ENCODE measurements around the gene PI4K2A.

Gene PI4K2A

GRCh38 chr10:97612386-97612785 lies 28.1 kb upstream of the PI4K2A start:
- H3K4me3 ChIP-seq (ENCODE audit: low read length, poor library complexity, severe bottlenecking) = no peak overlapping the region
- no peaks in the 10 kb centered on the region for H3K9me3 ChIP-seq (ENCODE audit: insufficient read depth, low read depth, low read length)
- H3F3A ChIP-seq (ENCODE audit: low read depth) = no peaks in the 10 kb centered on the region
- no peaks in the 10 kb centered on the region for H3K27me3 ChIP-seq (ENCODE audit: insufficient read depth, low read length, poor library complexity, severe bottlenecking)
- no peaks in the 10 kb centered on the region for H3K79me2 ChIP-seq (ENCODE audit: insufficient read depth, low read length)
- H4K20me1 ChIP-seq (ENCODE audit: insufficient read depth, low read length, poor library complexity, severe bottlenecking) = no peaks in the 10 kb centered on the region
- H3K36me3 ChIP-seq (ENCODE audit: insufficient read depth, low read length) = no peaks in the 10 kb centered on the region
- H3K4me1 ChIP-seq (ENCODE audit: insufficient read depth, low read length, poor library complexity, severe bottlenecking) = no peaks in the 10 kb centered on the region
- H3K4me2 ChIP-seq (ENCODE audit: low read depth, low read length, poor library complexity, severe bottlenecking) = no peak overlapping the region
- H3K9ac ChIP-seq (ENCODE audit: low read depth, low read length, poor library complexity, severe bottlenecking) = no peak overlapping the region
- TF ChIP-seq CTCF (conservative IDR thresholded peaks at IDR 0.05; ENCODE audit: low read length) (peak; percentile 62), EZH2phosphoT487 (IDR thresholded peaks at IDR 0.05; ENCODE audit: borderline replicate concordance) (no peak)
- H2AFZ ChIP-seq (ENCODE audit: low read length) = peak overlapping the region; percentile 61; the same call in 1 of the 2 replicates
- no peaks in the 10 kb centered on the region for H3K9me2 ChIP-seq (replicated peaks; ENCODE audit: low read depth, low read length)

GRCh38 chr10:97618285-97618684 lies 22.2 kb upstream of the PI4K2A start:
- Histone ChIP-seq H3K9me2 (replicated peaks; ENCODE audit: low read depth, low read length) (no peaks in the 10 kb centered on the region), H3F3A (ENCODE audit: low read depth) (no peaks in the 10 kb centered on the region), H4K20me1 (ENCODE audit: insufficient read depth, low read length, poor library complexity, severe bottlenecking) (no peaks in the 10 kb centered on the region), H2AFZ (ENCODE audit: low read length) (no peak overlapping the region), H3K27me3 (ENCODE audit: insufficient read depth, low read length, poor library complexity, severe bottlenecking) (no peaks in the 10 kb centered on the region), H3K79me2 (ENCODE audit: insufficient read depth, low read length) (no peaks in the 10 kb centered on the region), H3K4me1 (ENCODE audit: insufficient read depth, low read length, poor library complexity, severe bottlenecking) (no peaks in the 10 kb centered on the region), H3K4me2 (ENCODE audit: low read depth, low read length, poor library complexity, severe bottlenecking) (no peak overlapping the region), H3K9me3 (ENCODE audit: insufficient read depth, low read depth, low read length) (no peaks in the 10 kb centered on the region), H3K9ac (ENCODE audit: low read depth, low read length, poor library complexity, severe bottlenecking) (no peak overlapping the region), H3K36me3 (ENCODE audit: insufficient read depth, low read length) (no peaks in the 10 kb centered on the region), H3K4me3 (ENCODE audit: low read length, poor library complexity, severe bottlenecking) (no peak overlapping the region)
- TF ChIP-seq CTCF (conservative IDR thresholded peaks at IDR 0.05; ENCODE audit: low read length) (no peak), EZH2phosphoT487 (IDR thresholded peaks at IDR 0.05; ENCODE audit: borderline replicate concordance) (no peak)

DNA sequence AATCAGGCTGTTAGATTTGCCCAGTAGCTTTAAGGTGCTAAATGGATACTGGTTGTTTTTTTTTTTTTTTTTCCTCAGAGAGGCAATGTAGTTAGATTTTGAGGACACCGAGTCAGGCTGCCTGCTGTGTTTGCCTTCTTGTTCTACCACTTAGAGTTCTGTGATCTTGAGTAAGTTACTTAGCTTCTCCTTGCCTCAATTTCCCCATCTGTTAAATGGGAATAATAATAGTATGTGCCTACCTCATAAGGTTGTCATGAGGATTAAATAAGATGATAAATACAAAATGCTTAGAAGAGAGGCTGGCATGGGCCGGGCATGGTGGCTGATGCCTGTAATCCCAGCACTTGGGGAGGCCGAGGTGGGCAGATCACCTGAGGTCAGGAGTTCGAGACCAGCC lies 21.7 kb upstream of the PI4K2A start:
- TF ChIP-seq CTCF (conservative IDR thresholded peaks at IDR 0.05; ENCODE audit: low read length) (no peak), EZH2phosphoT487 (IDR thresholded peaks at IDR 0.05; ENCODE audit: borderline replicate concordance) (no peak)

More for the DNA sequence above, 21.7 kb upstream of the PI4K2A start:
- Histone ChIP-seq H3K36me3 (ENCODE audit: insufficient read depth, low read length) (no peaks in the 10 kb centered on the region), H4K20me1 (ENCODE audit: insufficient read depth, low read length, poor library complexity, severe bottlenecking) (no peaks in the 10 kb centered on the region), H3K9me3 (ENCODE audit: insufficient read depth, low read depth, low read length) (no peaks in the 10 kb centered on the region), H3K27me3 (ENCODE audit: insufficient read depth, low read length, poor library complexity, severe bottlenecking) (no peaks in the 10 kb centered on the region), H3F3A (ENCODE audit: low read depth) (no peaks in the 10 kb centered on the region), H3K79me2 (ENCODE audit: insufficient read depth, low read length) (no peaks in the 10 kb centered on the region), H3K4me3 (ENCODE audit: low read length, poor library complexity, severe bottlenecking) (no peak overlapping the region), H3K9me2 (replicated peaks; ENCODE audit: low read depth, low read length) (no peaks in the 10 kb centered on the region), H3K9ac (ENCODE audit: low read depth, low read length, poor library complexity, severe bottlenecking) (no peak overlapping the region), H2AFZ (ENCODE audit: low read length) (no peak overlapping the region), H3K4me1 (ENCODE audit: insufficient read depth, low read length, poor library complexity, severe bottlenecking) (no peaks in the 10 kb centered on the region), H3K4me2 (ENCODE audit: low read depth, low read length, poor library complexity, severe bottlenecking) (no peak overlapping the region)

Measured in Loucy (cell line).